Lower leg skin (tissue), 4 donors: Measurements from ENCODE around the gene C10orf71. TPM values are rescaled to one million over a fixed set of nuclear protein-coding genes. Genes with fewer than 3 reads are reported as not detected.

Experiments used
- DNase-seq, 2 donors: peaks; one replicate each; pipeline ENCODE4 v3.0.0-alpha.2; 2019; ENCODE audit warnings: low spot score in 2 of 2
- H3K4me3 ChIP-seq: fragments of 200-600 bp; sonication (generic); 2 replicates; pipeline ENCODE4 v1.5.1; 2017; ENCODE audit warnings: mild to moderate bottlenecking, low read depth; ENCODE audit not compliant: poor library complexity, severe bottlenecking
- CTCF ChIP-seq, 3 donors: fragments of 450-650 bp; IDR thresholded peaks; one replicate each; pipeline ENCODE4 v1.5.1; 2016; ENCODE audit warnings: antibody characterized with exemption in 3 of 3, mild to moderate bottlenecking in 3 of 3, moderate library complexity in 2 of 3
- POLR2A ChIP-seq, 2 donors: fragments of 450-650 bp; IDR thresholded peaks; one replicate each; pipeline ENCODE4 v1.6.1; 2016 to 2017; ENCODE audit warnings: antibody characterized with exemption in 2 of 2, mild to moderate bottlenecking in 1 of 2, moderate library complexity in 1 of 2
- WGBS, 2 donors: methylation state at CpG; one replicate each; pipeline ENCODE4 v1.1.5; 2018; 5-methylcytosine and 5-hydroxymethylcytosine counted together
- intact Hi-C: fragments of 100-400 bp; cut with DNase I; formaldehyde crosslinking; loops from one replicate; pipeline ENCODE4 v1.15.0; 2023; ENCODE audit warnings: low total_unique reads
- total RNA-seq, 4 donors: library from RNA; depleted of rRNA; stranded (reverse); fragments of >200 nt; gene quantifications; one replicate each; pipeline ENCODE4 v1.1.0, GENCODE V29; 2016

The C10orf71 gene
- total RNA-seq, 4 donors from 2014 or later = not detected

GRCh38 chr10:49359349-49360270 lies 60.6 kb downstream of the C10orf71 start:
- intact Hi-C loops = no loop called here
- TF ChIP-seq CTCF (IDR thresholded peaks at IDR 0.05) = no peak
- no peak for TF ChIP-seq POLR2A (IDR thresholded peaks at IDR 0.05)
- 40 to 56% methylated on average over 11 to 12 of the region's 13 CpGs for WGBS, 2 donors
- H3K4me3 ChIP-seq = no peak overlapping the region
- DNase-seq = no peak

- WGBS, 2 donors = 63% methylated on average over 13 to 15 of the region's 15 CpGs
- DNase-seq = peak in 1 of 2 donors; percentile 81
Observed at GRCh38 chr10:49360271-49361177, 61.6 kb downstream of the C10orf71 start.

GRCh38 chr10:49361178-49361554 lies 62.2 kb downstream of the C10orf71 start:
- peak in 1 of 2 donors; percentile 66 for DNase-seq
- H3K4me3 ChIP-seq = no peak overlapping the region
- intact Hi-C loops = no loop called here
- WGBS, 2 donors = 57 to 64% methylated on average over 5 to 7 of the region's 8 CpGs
- TF ChIP-seq CTCF (IDR thresholded peaks at IDR 0.05) = no peak
- no peak for TF ChIP-seq POLR2A (IDR thresholded peaks at IDR 0.05)

More at GRCh38 chr10:49360271-49361177, 61.6 kb downstream of the C10orf71 start:
- intact Hi-C loops = no loop called here
- H3K4me3 ChIP-seq = no peak overlapping the region
- TF ChIP-seq CTCF (IDR thresholded peaks at IDR 0.05) (no peak), POLR2A (IDR thresholded peaks at IDR 0.05) (no peak)

- WGBS, 2 donors = 63 to 71% methylated on average over 11 of the region's 11 CpGs
- TF ChIP-seq CTCF (IDR thresholded peaks at IDR 0.05) = no peak
- no peak for TF ChIP-seq POLR2A (IDR thresholded peaks at IDR 0.05)
- H3K4me3 ChIP-seq = no peak overlapping the region
- intact Hi-C loops = no loop called here
- peak; percentile 9 to 78 for DNase-seq
Observed at GRCh38 chr10:49361735-49362568, 63.0 kb downstream of the C10orf71 start.

GRCh38 chr10:49362596-49363260 lies 63.8 kb downstream of the C10orf71 start:
- TF ChIP-seq POLR2A (IDR thresholded peaks at IDR 0.05) (no peak), CTCF (IDR thresholded peaks at IDR 0.05) (no peak)
- no peak overlapping the region for H3K4me3 ChIP-seq
- peak in 1 of 2 donors; percentile 54 for DNase-seq
- WGBS, 2 donors = 74 to 83% methylated on average over 10 of the region's 10 CpGs
- intact Hi-C loops = no loop called here
